Thyroid gland (tissue), 4 donors: ENCODE data around the gene JAG2. TPM values are rescaled to one million over a fixed set of nuclear protein-coding genes. Genes with fewer than 3 reads are reported as not detected.

ENCODE experiments used
- DNase-seq, 2 donors: peaks; one replicate each; pipeline ENCODE4 v3.0.0-alpha.2; 2019
- H3K27ac ChIP-seq, 3 donors: fragments of 200-600 bp; sonication (generic); 1 replicate in 2 of 3; 2 replicates in 1 of 3; pipeline ENCODE4 v1.5.1; 2016 to 2019; ENCODE audit warnings: mild to moderate bottlenecking in 1 of 3, moderate library complexity in 1 of 3
- H3K27me3 ChIP-seq: fragments of 200-600 bp; sonication (generic); one replicate; pipeline ENCODE4 v1.5.1; 2019
- H3K36me3 ChIP-seq, 2 donors: fragments of 200-600 bp; sonication (generic); one replicate each; pipeline ENCODE4 v1.5.1; 2016 to 2019
- H3K4me1 ChIP-seq, 2 donors: fragments of 200-600 bp; sonication (generic); one replicate each; pipeline ENCODE4 v1.5.1; 2017 to 2019
- H3K4me3 ChIP-seq, 3 donors: fragments of 200-600 bp; sonication (generic); replicated peaks in 1 of 3; 1 replicate in 2 of 3; 2 replicates in 1 of 3; pipeline ENCODE4 v1.5.1; 2016; ENCODE audit warnings: mild to moderate bottlenecking in 1 of 3
- H3K9me3 ChIP-seq: fragments of 200-600 bp; sonication (generic); one replicate; pipeline ENCODE4 v1.5.1; 2017
- CTCF ChIP-seq, 6 experiments: fragments of 200-600 bp in 3 of 6; fragments of 450-650 bp in 3 of 6; sonication (generic) in 3 of 6; IDR thresholded peaks; one replicate each; pipeline ENCODE4 v1.5.1; 2016 to 2019; ENCODE audit warnings: antibody characterized with exemption in 6 of 6, mild to moderate bottlenecking in 2 of 6, inconsistent platforms in 1 of 6, moderate library complexity in 1 of 6
- POLR2A ChIP-seq, 2 donors: fragments of 450-650 bp; IDR thresholded peaks; one replicate each; pipeline ENCODE4 v1.6.1; 2017; ENCODE audit warnings: antibody characterized with exemption in 2 of 2, mild to moderate bottlenecking in 2 of 2, moderate library complexity in 1 of 2
- WGBS, 2 donors: methylation state at CpG; one replicate each; pipeline ENCODE4 v1.1.5; 2017; 5-methylcytosine and 5-hydroxymethylcytosine counted together
- intact Hi-C: fragments of 100-400 bp; cut with DNase I; formaldehyde crosslinking; loops from one replicate; pipeline ENCODE4 v1.15.1; 2023
- total RNA-seq, 4 donors: library from RNA; depleted of rRNA; stranded (reverse); fragments of >200 nt; gene quantifications; one replicate each; pipeline ENCODE4 v1.2.3, GENCODE V29; 2016

Gene JAG2
- total RNA-seq, 4 donors from 2014 or later, result 3.9 to 10.7 (median 5.2) TPM

GRCh38 chr14:105107781-105108515 lies 60.6 kb downstream of the JAG2 start:
- no peaks in the 10 kb centered on the region for H3K36me3 ChIP-seq
- H3K4me3 ChIP-seq, result no peak overlapping the region
- H3K27ac ChIP-seq, result no peak overlapping the region
- intact Hi-C loops, result no loop called here
- H3K4me1 ChIP-seq, result no peaks in the 10 kb centered on the region
- no peak for DNase-seq
- 70 to 72% methylated on average over 9 of the region's 9 CpGs for WGBS, 2 donors
- H3K9me3 ChIP-seq, result no peaks in the 10 kb centered on the region
- H3K27me3 ChIP-seq, result no peaks in the 10 kb centered on the region
- TF ChIP-seq POLR2A (IDR thresholded peaks at IDR 0.05), result no peak
- no peak for TF ChIP-seq CTCF (IDR thresholded peaks at IDR 0.05)

GRCh38 chr14:105107351-105107750 lies 61.2 kb downstream of the JAG2 start:
- Histone ChIP-seq H3K27me3 (no peaks in the 10 kb centered on the region), H3K4me3 (no peak overlapping the region), H3K36me3 (no peaks in the 10 kb centered on the region), H3K4me1 (no peaks in the 10 kb centered on the region), H3K27ac (no peak overlapping the region), H3K9me3 (no peaks in the 10 kb centered on the region)
- no peak for TF ChIP-seq POLR2A (IDR thresholded peaks at IDR 0.05)
- no peak for TF ChIP-seq CTCF (IDR thresholded peaks at IDR 0.05)
- WGBS, 2 donors, result 92 to 93% methylated on average over 6 to 7 of the region's 7 CpGs
- DNase-seq, result no peak
- intact Hi-C loops, result no loop called here

- no peak for DNase-seq
- intact Hi-C loops, result no loop called here
- no peak for TF ChIP-seq POLR2A (IDR thresholded peaks at IDR 0.05)
- no peak for TF ChIP-seq CTCF (IDR thresholded peaks at IDR 0.05)
- no peak overlapping the region for H3K4me3 ChIP-seq
- WGBS, 2 donors, result 76 to 80% methylated on average over 7 of the region's 7 CpGs
- H3K27ac ChIP-seq, result no peak overlapping the region
- H3K9me3 ChIP-seq, result no peaks in the 10 kb centered on the region
- H3K4me1 ChIP-seq, result no peaks in the 10 kb centered on the region
- no peaks in the 10 kb centered on the region for H3K36me3 ChIP-seq
- H3K27me3 ChIP-seq, result no peaks in the 10 kb centered on the region
Measured at GRCh38 chr14:105105158-105105557, 63.4 kb downstream of the JAG2 start.

GRCh38 chr14:105102893-105103292 lies 65.7 kb downstream of the JAG2 start:
- Histone ChIP-seq H3K9me3 (no peaks in the 10 kb centered on the region), H3K27me3 (no peaks in the 10 kb centered on the region), H3K4me1 (no peaks in the 10 kb centered on the region), H3K4me3 (no peak overlapping the region), H3K27ac (no peak overlapping the region), H3K36me3 (no peaks in the 10 kb centered on the region)
- DNase-seq, result no peak
- 88 to 99% methylated on average over 3 of the region's 3 CpGs for WGBS, 2 donors
- TF ChIP-seq POLR2A (IDR thresholded peaks at IDR 0.05) (no peak), CTCF (IDR thresholded peaks at IDR 0.05) (no peak)
- intact Hi-C loops, result no loop called here

- H3K27me3 ChIP-seq, result no peaks in the 10 kb centered on the region
- no peak overlapping the region for H3K27ac ChIP-seq
- H3K4me3 ChIP-seq, result no peak overlapping the region
- DNase-seq, result no peak
- no peaks in the 10 kb centered on the region for H3K9me3 ChIP-seq
- H3K4me1 ChIP-seq, result no peaks in the 10 kb centered on the region
- 94 to 97% methylated on average over 7 of the region's 7 CpGs for WGBS, 2 donors
- H3K36me3 ChIP-seq, result no peaks in the 10 kb centered on the region
- intact Hi-C loops, result no loop called here
- TF ChIP-seq POLR2A (IDR thresholded peaks at IDR 0.05) (no peak), CTCF (IDR thresholded peaks at IDR 0.05) (no peak)
Measured at GRCh38 chr14:105102361-105102870, 66.2 kb downstream of the JAG2 start.
